AG08396 (cell line): Measurements from ENCODE around the gene CTAG1A.
"Not testable (repeated sequence)": the region's sequence is repeated elsewhere in the genome, so short reads cannot be mapped to it uniquely, and the experiment has no call there.

Experiments used
- DNase-seq: peaks from one replicate; pipeline ENCODE4 v3.0.0; 2012; ENCODE audit warnings: low spot score, mixed read lengths

Gene CTAG1A

GRCh38 chrX:154584585-154585183 is at the start of gene CTAG1A:
Gene CTAG1A, plus strand, starts transcription at chrX:154585133. Its CDS starts 74 bp downstream, at chrX:154585207.
- not testable (repeated sequence) for DNase-seq

GRCh38 chrX:154535892-154536291 is 49.0 kb upstream of the CTAG1A start:
- no peak for DNase-seq

GRCh38 chrX:154539077-154539476 is 45.9 kb upstream of the CTAG1A start:
- DNase-seq = no peak

GRCh38 chrX:154540365-154540764 is 44.6 kb upstream of the CTAG1A start:
- DNase-seq = not testable (repeated sequence)

- DNase-seq = no peak
These were observed 43.9 kb upstream of the CTAG1A start for GRCh38 chrX:154540897-154541535.

GRCh38 chrX:154541589-154541895 is 43.4 kb upstream of the CTAG1A start:
- DNase-seq = no peak

GRCh38 chrX:154541896-154542722 is 42.8 kb upstream of the CTAG1A start:
- peak; percentile 82 for DNase-seq

- DNase-seq = no peak
These were observed 42.1 kb upstream of the CTAG1A start for GRCh38 chrX:154542723-154543424.

- no peak for DNase-seq
These were observed 39.2 kb upstream of the CTAG1A start for GRCh38 chrX:154545673-154546274.

GRCh38 chrX:154546354-154547244 is 38.3 kb upstream of the CTAG1A start, which contains the start of gene G6PD:
Gene G6PD, minus strand, starts transcription at chrX:154546846. Its CDS starts 691 bp downstream, at chrX:154546155.
- peak; percentile 92 for DNase-seq

GRCh38 chrX:154547245-154548027 is 37.5 kb upstream of the CTAG1A start, which contains the start of gene IKBKG:
Gene IKBKG, plus strand, starts transcription at chrX:154547620. Its CDS starts 4,383 bp downstream, at chrX:154552003.
- peak; percentile 93 for DNase-seq

- no peak for DNase-seq
These were observed 37.0 kb upstream of the CTAG1A start for GRCh38 chrX:154548028-154548316.

- no peak for DNase-seq
These were observed 35.2 kb upstream of the CTAG1A start for GRCh38 chrX:154549766-154550165.

GRCh38 chrX:154552112-154552806 is 32.7 kb upstream of the CTAG1A start:
- not testable (repeated sequence) for DNase-seq

- not testable (repeated sequence) for DNase-seq
These were observed 26.8 kb upstream of the CTAG1A start for GRCh38 chrX:154558060-154558690.

GRCh38 chrX:154558896-154559295 is 26.0 kb upstream of the CTAG1A start:
- not testable (repeated sequence) for DNase-seq

GRCh38 chrX:154560326-154560725 is 24.6 kb upstream of the CTAG1A start:
- not testable (repeated sequence) for DNase-seq

- DNase-seq = not testable (repeated sequence)
These were observed 22.6 kb upstream of the CTAG1A start for GRCh38 chrX:154562295-154562694.

GRCh38 chrX:154570361-154570760 is 14.6 kb upstream of the CTAG1A start:
- not testable (repeated sequence) for DNase-seq
